ENCODE data around the gene CRYBG2.

The CRYBG2 gene

DNA sequence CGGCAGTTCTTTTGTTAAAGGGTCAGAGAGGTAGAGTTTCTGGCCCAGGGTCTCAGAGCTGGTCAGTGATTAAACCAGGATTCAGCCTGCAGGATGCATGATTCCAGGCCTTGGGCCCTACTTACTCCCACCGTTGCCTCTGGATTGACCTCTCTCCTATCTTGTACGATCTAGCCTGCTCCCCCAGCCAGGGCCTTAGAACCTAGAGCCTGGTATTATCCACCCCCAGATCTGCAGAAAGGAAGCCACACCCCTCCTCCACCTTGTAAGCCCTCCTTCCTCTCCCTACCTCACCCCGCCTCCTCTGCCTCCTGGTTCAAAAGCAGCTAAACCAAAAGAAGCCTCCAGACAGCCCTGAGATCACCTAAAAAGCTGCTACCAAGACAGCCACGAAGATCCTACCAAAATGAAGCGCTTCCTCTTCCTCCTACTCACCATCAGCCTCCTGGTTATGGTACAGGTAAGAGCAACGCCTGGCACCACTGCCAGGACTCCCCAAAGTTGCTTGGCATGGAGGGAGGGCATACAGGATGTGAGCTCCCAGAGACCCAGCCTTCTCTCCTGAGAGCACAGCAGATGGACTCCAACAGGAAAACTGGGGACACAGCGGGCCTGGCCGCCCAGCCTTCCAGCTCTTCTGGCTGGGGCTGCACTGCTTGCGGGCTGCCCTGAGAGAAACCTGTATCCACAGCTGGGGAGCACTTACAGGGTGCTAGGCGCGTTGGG is 36.2 kb downstream of the CRYBG2 start, which contains the start of gene CD52:
Gene CD52, plus strand, starts transcription at position 347 of the 726 bp plus-strand sequence. Its CDS starts 60 bp downstream, at position 407.
- H3K9ac ChIP-seq (ENCODE audit: low read length): no peak within 1 kb of the TSS
- H3K23ac ChIP-seq (ENCODE audit: low read length in 2 of 2): no peak within 1 kb of the TSS
- H3K18ac ChIP-seq (ENCODE audit: low read depth in 1 of 2, low read length in 2 of 2): no peak within 1 kb of the TSS
- H3K4ac ChIP-seq (ENCODE audit: low read depth in 1 of 2, low read length in 2 of 2): no peak within 1 kb of the TSS
- H3K4me2 ChIP-seq (ENCODE audit: low read length, poor library complexity, severe bottlenecking): no peak within 1 kb of the TSS
- no peak within 1 kb of the TSS for H3K14ac ChIP-seq (ENCODE audit: low read length in 2 of 2)
- H2BK15ac ChIP-seq (ENCODE audit: low read depth, poor library complexity, severe bottlenecking): no peak within 1 kb of the TSS
- no peak within 1 kb of the TSS for H4K8ac ChIP-seq (ENCODE audit: low read length)
- peak within 1 kb of the TSS in 1 of 2 experiments; percentile 42 for H2BK12ac ChIP-seq (ENCODE audit: low read length in 2 of 2)
- no peaks in the 10 kb centered on the region for H3K79me1 ChIP-seq (replicated peaks; ENCODE audit: low read length, poor library complexity, severe bottlenecking)
- H2AFZ ChIP-seq (ENCODE audit: low read depth, low read length): no peak within 1 kb of the TSS
- no peak within 1 kb of the TSS for H3K4me3 ChIP-seq (ENCODE audit: insufficient read depth in 1 of 2, low read depth in 1 of 2, low read length in 2 of 2)
- WGBS: 79% methylated on average over 10 of the region's 12 CpGs
- H3K36me3 ChIP-seq (ENCODE audit: control insufficient read depth in 1 of 2, insufficient read depth in 2 of 2, low read depth in 1 of 2, low read length in 2 of 2): no peaks in the 10 kb centered on the region
- no peak within 1 kb of the TSS for H4K91ac ChIP-seq (ENCODE audit: low read length)
- peaks cover 0 to 14% of the 10 kb centered on the region in 2 experiments for H3K27me3 ChIP-seq (ENCODE audit: control insufficient read depth in 1 of 2, insufficient read depth in 1 of 2, low read length in 2 of 2)
- H2AK5ac ChIP-seq (ENCODE audit: low read length, severe bottlenecking): no peak within 1 kb of the TSS
- DNase-seq: no peak
- no peaks in the 10 kb centered on the region for H3K9me3 ChIP-seq (ENCODE audit: control insufficient read depth, low read length)
- no peak within 1 kb of the TSS for H2BK5ac ChIP-seq (ENCODE audit: low read depth, low read length, poor library complexity, severe bottlenecking)
- no peak within 1 kb of the TSS for H3K27ac ChIP-seq (ENCODE audit: low read length, poor library complexity, severe bottlenecking)
- H3K4me1 ChIP-seq (ENCODE audit: control insufficient read depth, insufficient read depth, low read depth, low read length): peaks cover 4% of the 10 kb centered on the region
- H2BK120ac ChIP-seq (ENCODE audit: low read depth, low read length): no peak within 1 kb of the TSS

DNA sequence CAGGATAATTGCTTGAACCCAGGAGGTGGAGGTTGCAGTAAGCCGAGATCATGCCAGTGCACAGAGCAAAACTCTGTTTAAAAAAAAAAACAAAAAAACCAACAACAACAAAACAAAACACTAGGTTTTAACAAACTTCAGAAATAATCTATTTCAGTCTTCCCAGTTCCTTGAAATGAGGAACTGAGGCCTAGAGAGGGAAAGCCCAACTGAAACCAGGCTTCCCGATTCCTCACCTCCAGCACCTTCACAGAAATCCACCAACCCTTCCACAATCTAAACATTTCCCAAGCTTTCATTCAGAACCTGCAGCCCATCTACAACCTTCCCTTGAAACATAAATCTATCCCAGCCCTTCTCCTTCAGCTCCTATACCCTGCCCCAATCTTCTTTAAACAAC is 36.8 kb downstream of the CRYBG2 start:
- H2BK5ac ChIP-seq (ENCODE audit: low read depth, low read length, poor library complexity, severe bottlenecking): no peak overlapping the region
- H3K27me3 ChIP-seq (ENCODE audit: control insufficient read depth in 1 of 2, insufficient read depth in 1 of 2, low read length in 2 of 2): peaks cover 0 to 14% of the 10 kb centered on the region in 2 experiments
- no peak overlapping the region for H2AK5ac ChIP-seq (ENCODE audit: low read length, severe bottlenecking)
- no peak overlapping the region for H3K4me3 ChIP-seq (ENCODE audit: insufficient read depth in 1 of 2, low read depth in 1 of 2, low read length in 2 of 2)
- no peak overlapping the region for H2BK15ac ChIP-seq (ENCODE audit: low read depth, poor library complexity, severe bottlenecking)
- WGBS: 87% methylated on average over 2 of the region's 2 CpGs
- no peak overlapping the region for H3K27ac ChIP-seq (ENCODE audit: low read length, poor library complexity, severe bottlenecking)
- H4K8ac ChIP-seq (ENCODE audit: low read length): no peak overlapping the region
- H4K91ac ChIP-seq (ENCODE audit: low read length): no peak overlapping the region
- no peaks in the 10 kb centered on the region for H3K79me1 ChIP-seq (replicated peaks; ENCODE audit: low read length, poor library complexity, severe bottlenecking)
- H2BK12ac ChIP-seq (ENCODE audit: low read length in 2 of 2): no peak overlapping the region
- no peak overlapping the region for H3K14ac ChIP-seq (ENCODE audit: low read length in 2 of 2)
- no peak overlapping the region for H3K9ac ChIP-seq (ENCODE audit: low read length)
- H3K9me3 ChIP-seq (ENCODE audit: control insufficient read depth, low read length): no peaks in the 10 kb centered on the region
- H2BK120ac ChIP-seq (ENCODE audit: low read depth, low read length): no peak overlapping the region
- DNase-seq: no peak
- no peak overlapping the region for H3K23ac ChIP-seq (ENCODE audit: low read length in 2 of 2)
- no peak overlapping the region for H3K4me2 ChIP-seq (ENCODE audit: low read length, poor library complexity, severe bottlenecking)
- no peak overlapping the region for H3K4ac ChIP-seq (ENCODE audit: low read depth in 1 of 2, low read length in 2 of 2)
- H3K18ac ChIP-seq (ENCODE audit: low read depth in 1 of 2, low read length in 2 of 2): no peak overlapping the region
- H3K4me1 ChIP-seq (ENCODE audit: control insufficient read depth, insufficient read depth, low read depth, low read length): peaks cover 4% of the 10 kb centered on the region
- no peak overlapping the region for H2AFZ ChIP-seq (ENCODE audit: low read depth, low read length)
- no peaks in the 10 kb centered on the region for H3K36me3 ChIP-seq (ENCODE audit: control insufficient read depth in 1 of 2, insufficient read depth in 2 of 2, low read depth in 1 of 2, low read length in 2 of 2)

DNA sequence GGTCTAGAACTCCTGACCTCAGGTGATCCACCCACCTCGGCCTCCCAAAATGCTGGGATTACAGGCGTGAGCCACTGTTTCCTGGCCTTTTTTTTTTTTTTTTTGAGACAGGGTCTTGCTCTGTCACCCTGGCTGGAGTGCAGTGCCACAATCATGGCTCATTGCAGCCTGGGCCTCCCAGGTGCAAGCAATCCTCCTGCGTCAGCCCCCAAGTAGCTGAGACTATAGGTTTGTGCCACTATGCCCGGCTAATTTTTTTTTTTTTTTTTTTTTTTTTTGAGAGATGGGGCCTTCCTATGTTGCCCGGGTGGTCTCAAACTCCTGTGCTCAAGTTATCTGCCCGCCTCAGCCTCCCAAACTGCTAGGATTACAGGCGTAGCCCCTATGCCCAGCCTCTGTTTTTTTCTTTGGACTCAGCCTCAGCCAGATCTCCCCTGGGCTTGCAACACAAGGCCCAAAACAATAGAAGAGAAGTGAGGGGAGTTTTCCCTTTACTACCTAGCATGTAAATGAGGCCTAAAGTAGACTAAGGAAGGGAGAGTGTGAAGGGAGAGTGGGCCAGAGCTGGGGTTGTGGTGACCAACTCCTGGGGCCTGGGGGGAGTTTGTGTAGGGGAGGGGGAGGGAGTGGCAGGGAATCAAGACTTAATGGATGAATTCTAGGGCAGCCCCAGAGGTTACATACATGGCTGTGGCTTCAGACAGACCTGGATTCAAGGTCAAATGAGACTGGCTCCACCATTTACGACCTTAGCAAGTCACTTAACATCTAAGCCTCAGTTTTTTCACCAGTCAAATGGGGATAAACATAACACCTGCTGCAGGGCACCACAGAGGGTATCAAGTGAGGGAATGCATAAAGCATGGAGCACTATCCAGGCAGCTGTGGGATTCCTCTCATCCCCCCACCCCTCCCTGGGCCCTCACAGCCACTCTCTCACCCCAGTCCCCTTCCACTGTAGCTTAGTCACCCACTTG is 37.8 kb downstream of the CRYBG2 start:
- Histone ChIP-seq H3K36me3 (ENCODE audit: control insufficient read depth in 1 of 2, insufficient read depth in 2 of 2, low read depth in 1 of 2, low read length in 2 of 2) (no peaks in the 10 kb centered on the region), H2BK15ac (ENCODE audit: low read depth, poor library complexity, severe bottlenecking) (no peak overlapping the region), H4K8ac (ENCODE audit: low read length) (no peak overlapping the region), H3K23ac (ENCODE audit: low read length in 2 of 2) (no peak overlapping the region), H3K4me1 (ENCODE audit: control insufficient read depth, insufficient read depth, low read depth, low read length) (peaks cover 1% of the 10 kb centered on the region), H3K9ac (ENCODE audit: low read length) (no peak overlapping the region), H3K18ac (ENCODE audit: low read depth in 1 of 2, low read length in 2 of 2) (no peak overlapping the region), H4K91ac (ENCODE audit: low read length) (no peak overlapping the region), H2BK5ac (ENCODE audit: low read depth, low read length, poor library complexity, severe bottlenecking) (no peak overlapping the region), H2AK5ac (ENCODE audit: low read length, severe bottlenecking) (no peak overlapping the region), H3K9me3 (ENCODE audit: control insufficient read depth, low read length) (no peaks in the 10 kb centered on the region), H2BK120ac (ENCODE audit: low read depth, low read length) (no peak overlapping the region), H3K4me2 (ENCODE audit: low read length, poor library complexity, severe bottlenecking) (no peak overlapping the region), H3K4me3 (ENCODE audit: insufficient read depth in 1 of 2, low read depth in 1 of 2, low read length in 2 of 2) (no peak overlapping the region), H3K4ac (ENCODE audit: low read depth in 1 of 2, low read length in 2 of 2) (no peak overlapping the region), H3K27me3 (ENCODE audit: control insufficient read depth in 1 of 2, insufficient read depth in 1 of 2, low read length in 2 of 2) (peaks cover 0 to 14% of the 10 kb centered on the region in 2 experiments), H2BK12ac (ENCODE audit: low read length in 2 of 2) (no peak overlapping the region), H3K79me1 (replicated peaks; ENCODE audit: low read length, poor library complexity, severe bottlenecking) (no peaks in the 10 kb centered on the region), H2AFZ (ENCODE audit: low read depth, low read length) (no peak overlapping the region), H3K14ac (ENCODE audit: low read length in 2 of 2) (no peak overlapping the region), H3K27ac (ENCODE audit: low read length, poor library complexity, severe bottlenecking) (no peak overlapping the region)
- no peak for DNase-seq
- WGBS: 90% methylated on average over 5 of the region's 8 CpGs

DNA sequence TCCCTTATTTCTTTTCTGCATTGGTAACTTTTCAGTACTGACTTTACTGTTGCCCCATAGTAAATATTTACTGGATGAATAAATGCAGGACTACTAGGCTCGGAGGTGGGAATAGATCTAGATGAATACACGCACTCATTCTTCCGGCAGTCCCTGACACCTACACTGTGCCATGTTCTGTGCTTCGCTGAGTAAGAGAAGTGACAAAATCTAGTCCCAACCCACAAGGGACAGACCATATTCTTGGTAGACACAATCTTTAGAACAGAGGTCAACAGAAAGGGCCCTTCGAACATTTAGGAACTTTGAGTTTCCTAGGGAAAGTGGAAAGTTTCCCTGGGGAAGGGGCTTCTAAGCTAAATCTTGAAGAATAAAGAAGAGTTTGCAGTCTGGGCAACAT is 39.4 kb downstream of the CRYBG2 start:
- Histone ChIP-seq H2BK5ac (ENCODE audit: low read depth, low read length, poor library complexity, severe bottlenecking) (no peak overlapping the region), H3K9me3 (ENCODE audit: control insufficient read depth, low read length) (no peaks in the 10 kb centered on the region), H2AFZ (ENCODE audit: low read depth, low read length) (no peak overlapping the region), H3K14ac (ENCODE audit: low read length in 2 of 2) (no peak overlapping the region), H3K23ac (ENCODE audit: low read length in 2 of 2) (no peak overlapping the region), H3K79me1 (replicated peaks; ENCODE audit: low read length, poor library complexity, severe bottlenecking) (no peaks in the 10 kb centered on the region), H2BK15ac (ENCODE audit: low read depth, poor library complexity, severe bottlenecking) (no peak overlapping the region), H3K9ac (ENCODE audit: low read length) (no peak overlapping the region), H2BK120ac (ENCODE audit: low read depth, low read length) (no peak overlapping the region), H3K36me3 (ENCODE audit: control insufficient read depth in 1 of 2, insufficient read depth in 2 of 2, low read depth in 1 of 2, low read length in 2 of 2) (no peaks in the 10 kb centered on the region), H4K91ac (ENCODE audit: low read length) (no peak overlapping the region), H3K27ac (ENCODE audit: low read length, poor library complexity, severe bottlenecking) (no peak overlapping the region), H2AK5ac (ENCODE audit: low read length, severe bottlenecking) (no peak overlapping the region), H3K18ac (ENCODE audit: low read depth in 1 of 2, low read length in 2 of 2) (no peak overlapping the region), H3K4me2 (ENCODE audit: low read length, poor library complexity, severe bottlenecking) (no peak overlapping the region), H3K4ac (ENCODE audit: low read depth in 1 of 2, low read length in 2 of 2) (no peak overlapping the region), H4K8ac (ENCODE audit: low read length) (no peak overlapping the region), H3K4me3 (ENCODE audit: insufficient read depth in 1 of 2, low read depth in 1 of 2, low read length in 2 of 2) (no peak overlapping the region), H3K4me1 (ENCODE audit: control insufficient read depth, insufficient read depth, low read depth, low read length) (no peaks in the 10 kb centered on the region), H3K27me3 (ENCODE audit: control insufficient read depth in 1 of 2, insufficient read depth in 1 of 2, low read length in 2 of 2) (peaks cover 0 to 11% of the 10 kb centered on the region in 2 experiments), H2BK12ac (ENCODE audit: low read length in 2 of 2) (no peak overlapping the region)
- WGBS: 88% methylated on average over 4 of the region's 5 CpGs
- DNase-seq: no peak

All from mesenchymal stem cell (in vitro differentiated cells and primary cell).